KMS-11 (cell line): ENCODE measurements around the gene CFTR.
A peak's percentile ranks its signal among the peaks of the same experiment; 100 is the strongest.

Experiments
- H2AFZ ChIP-seq: fragments of 200-600 bp; sonication (generic); 2 replicates; pipeline ENCODE4 v1.6.1; 2016; ENCODE audit warnings: antibody characterized with exemption, mixed run types, low read depth
- H3K27ac ChIP-seq: fragments of 200-600 bp; sonication (generic); 2 replicates; pipeline ENCODE4 v1.6.1; 2016; ENCODE audit warnings: mild to moderate bottlenecking, mixed run types
- H3K27me3 ChIP-seq: fragments of 200-600 bp; sonication (generic); 2 replicates; pipeline ENCODE4 v1.6.1; 2017; ENCODE audit warnings: mild to moderate bottlenecking, low read depth, mixed run types, moderate library complexity; ENCODE audit not compliant: insufficient read depth
- H3K36me3 ChIP-seq: fragments of 200-600 bp; sonication (generic); 2 replicates; pipeline ENCODE4 v1.6.1; 2017; ENCODE audit warnings: mild to moderate bottlenecking, mixed run types; ENCODE audit not compliant: insufficient read depth
- H3K4me1 ChIP-seq: fragments of 200-600 bp; sonication (generic); 2 replicates; pipeline ENCODE4 v1.6.1; 2016; ENCODE audit warnings: mild to moderate bottlenecking, low read depth, mixed run types; ENCODE audit not compliant: poor library complexity, severe bottlenecking
- H3K4me2 ChIP-seq: fragments of 200-600 bp; sonication (generic); 2 replicates; pipeline ENCODE4 v1.7.0; 2016; ENCODE audit warnings: mild to moderate bottlenecking, mixed run types
- H3K4me3 ChIP-seq: fragments of 200-600 bp; sonication (generic); IDR thresholded peaks from 2 replicates; pipeline ENCODE4 v1.6.1; 2017; ENCODE audit warnings: low read depth, low read length, mixed read lengths; ENCODE audit not compliant: insufficient read depth
- H3K79me2 ChIP-seq: fragments of 200-600 bp; sonication (generic); 2 replicates; pipeline ENCODE4 v1.6.1; 2016; ENCODE audit warnings: low read depth, mixed run types; ENCODE audit not compliant: insufficient read depth
- H3K9ac ChIP-seq: fragments of 200-600 bp; sonication (generic); 2 replicates; pipeline ENCODE4 v1.6.1; 2016; ENCODE audit warnings: mild to moderate bottlenecking, mixed run types
- H4K20me1 ChIP-seq: fragments of 200-600 bp; sonication (generic); 2 replicates; pipeline ENCODE4 v1.6.1; 2016; ENCODE audit warnings: mild to moderate bottlenecking, mixed run types; ENCODE audit not compliant: insufficient read depth
- TF ChIP-seq, protein P1 (sequence below): fragments of 200-600 bp; sonication (generic); conservative IDR thresholded peaks from 2 replicates; pipeline ENCODE4 v1.6.1; 2017; ENCODE audit warnings: low read depth, mild to moderate bottlenecking, antibody characterized with exemption, low read length, moderate library complexity, mixed read lengths

CFTR gene

DNA sequence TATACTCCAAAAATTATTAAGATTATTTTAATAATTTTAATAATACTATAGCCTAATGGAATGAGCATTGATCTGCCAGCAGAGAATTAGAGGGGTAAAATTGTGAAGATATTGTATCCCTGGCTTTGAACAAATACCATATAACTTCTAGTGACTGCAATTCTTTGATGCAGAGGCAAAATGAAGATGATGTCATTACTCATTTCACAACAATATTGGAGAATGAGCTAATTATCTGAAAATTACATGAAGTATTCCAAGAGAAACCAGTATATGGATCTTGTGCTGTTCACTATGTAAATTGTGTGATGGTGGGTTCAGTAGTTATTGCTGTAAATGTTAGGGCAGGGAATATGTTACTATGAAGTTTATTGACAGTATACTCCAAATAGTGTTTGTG, 80.2 kb downstream of the CFTR start:
- TF ChIP-seq, protein P1, sequence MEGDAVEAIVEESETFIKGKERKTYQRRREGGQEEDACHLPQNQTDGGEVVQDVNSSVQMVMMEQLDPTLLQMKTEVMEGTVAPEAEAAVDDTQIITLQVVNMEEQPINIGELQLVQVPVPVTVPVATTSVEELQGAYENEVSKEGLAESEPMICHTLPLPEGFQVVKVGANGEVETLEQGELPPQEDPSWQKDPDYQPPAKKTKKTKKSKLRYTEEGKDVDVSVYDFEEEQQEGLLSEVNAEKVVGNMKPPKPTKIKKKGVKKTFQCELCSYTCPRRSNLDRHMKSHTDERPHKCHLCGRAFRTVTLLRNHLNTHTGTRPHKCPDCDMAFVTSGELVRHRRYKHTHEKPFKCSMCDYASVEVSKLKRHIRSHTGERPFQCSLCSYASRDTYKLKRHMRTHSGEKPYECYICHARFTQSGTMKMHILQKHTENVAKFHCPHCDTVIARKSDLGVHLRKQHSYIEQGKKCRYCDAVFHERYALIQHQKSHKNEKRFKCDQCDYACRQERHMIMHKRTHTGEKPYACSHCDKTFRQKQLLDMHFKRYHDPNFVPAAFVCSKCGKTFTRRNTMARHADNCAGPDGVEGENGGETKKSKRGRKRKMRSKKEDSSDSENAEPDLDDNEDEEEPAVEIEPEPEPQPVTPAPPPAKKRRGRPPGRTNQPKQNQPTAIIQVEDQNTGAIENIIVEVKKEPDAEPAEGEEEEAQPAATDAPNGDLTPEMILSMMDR = no peak
- Histone ChIP-seq H3K27ac (no peak overlapping the region), H3K4me2 (no peak overlapping the region), H3K9ac (no peak overlapping the region), H4K20me1 (no peaks in the 10 kb centered on the region), H3K27me3 (no peaks in the 10 kb centered on the region), H3K79me2 (no peaks in the 10 kb centered on the region), H3K36me3 (no peaks in the 10 kb centered on the region), H3K4me1 (peaks cover 24% of the 10 kb centered on the region), H3K4me3 (no peak overlapping the region), H2AFZ (no peak overlapping the region)

DNA sequence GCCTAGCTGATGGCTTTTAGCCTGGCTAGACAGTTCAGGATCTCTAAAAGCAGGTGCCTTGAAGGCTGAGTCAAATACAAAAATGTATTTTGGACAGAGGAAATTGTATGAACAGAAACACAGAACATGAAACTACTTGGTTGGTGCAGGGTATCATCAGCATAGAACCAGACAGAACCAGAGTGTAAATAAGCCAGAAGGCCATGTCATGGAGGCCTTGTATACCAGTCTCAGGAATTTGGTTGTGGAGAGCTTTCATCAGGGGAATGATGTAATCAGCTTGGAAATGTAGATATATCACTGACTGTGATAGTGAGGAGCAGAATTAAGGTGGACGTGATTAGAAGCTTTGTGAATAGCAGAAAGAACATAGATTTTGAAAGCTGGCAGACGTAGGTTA, 82.9 kb downstream of the CFTR start:
- Histone ChIP-seq H3K9ac (no peak overlapping the region), H3K36me3 (no peaks in the 10 kb centered on the region), H3K27me3 (no peaks in the 10 kb centered on the region), H3K4me3 (no peak overlapping the region), H3K4me2 (no peak overlapping the region), H2AFZ (no peak overlapping the region), H3K27ac (no peak overlapping the region), H4K20me1 (no peaks in the 10 kb centered on the region), H3K4me1 (peaks cover 24% of the 10 kb centered on the region), H3K79me2 (no peaks in the 10 kb centered on the region)
- TF ChIP-seq, protein P1 = no peak

DNA sequence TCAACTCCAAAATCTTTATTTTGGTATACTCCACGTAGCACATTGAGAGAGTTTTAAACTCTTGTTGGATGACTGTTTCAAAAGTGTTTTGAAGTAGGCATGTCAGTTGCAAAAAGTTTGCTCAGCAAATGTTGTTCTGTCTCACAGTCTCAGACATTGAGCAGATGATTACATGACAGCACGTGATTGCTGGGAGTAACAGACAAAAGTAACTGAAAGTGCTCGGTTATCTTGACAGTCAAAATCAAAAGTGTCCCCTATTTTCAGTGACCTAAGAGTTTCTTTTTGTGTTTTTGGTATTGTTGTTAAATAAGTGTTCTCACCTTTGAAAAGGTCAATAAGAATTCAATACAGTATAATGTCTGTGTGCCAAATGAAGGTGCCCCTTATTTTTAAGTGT, 84.3 kb downstream of the CFTR start:
- no peaks in the 10 kb centered on the region for H3K79me2 ChIP-seq

DNA sequence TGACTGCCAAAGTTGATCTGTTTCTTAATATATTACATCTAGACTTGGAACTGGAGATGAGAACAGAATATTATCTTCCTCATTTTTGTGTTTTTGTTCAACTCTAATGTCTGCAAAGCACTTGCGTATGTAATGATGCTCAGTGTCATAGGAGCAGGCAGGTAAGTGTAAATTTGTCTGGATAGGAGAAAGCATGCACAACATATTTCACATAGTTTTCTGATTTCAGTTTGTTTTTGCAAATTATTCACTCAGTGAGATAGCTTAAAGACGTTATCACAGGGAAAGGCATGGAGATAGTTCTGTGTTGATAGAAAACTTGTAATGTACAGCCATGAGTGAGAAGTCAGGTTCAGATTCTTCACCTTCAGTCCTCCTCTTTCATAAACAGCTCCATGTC, 84.8 kb downstream of the CFTR start:
- TF ChIP-seq, protein P1 = no peak
- H3K4me1 ChIP-seq = peaks cover 24% of the 10 kb centered on the region
- H2AFZ ChIP-seq = no peak overlapping the region
- no peak overlapping the region for H3K27ac ChIP-seq
- no peaks in the 10 kb centered on the region for H4K20me1 ChIP-seq
- peak overlapping the region; percentile 12; the same call in 1 of the 2 replicates for H3K4me2 ChIP-seq
- H3K4me3 ChIP-seq = no peak overlapping the region
- no peaks in the 10 kb centered on the region for H3K27me3 ChIP-seq
- H3K36me3 ChIP-seq = no peaks in the 10 kb centered on the region
- H3K9ac ChIP-seq = no peak overlapping the region
- H3K79me2 ChIP-seq = no peaks in the 10 kb centered on the region

More for the DNA sequence above, 84.3 kb downstream of the CFTR start:
- Histone ChIP-seq H3K4me2 (peak overlapping the region; percentile 12), H3K9ac (no peak overlapping the region), H3K27me3 (no peaks in the 10 kb centered on the region), H2AFZ (peak overlapping the region; percentile 45), H3K4me3 (no peak overlapping the region), H3K27ac (no peak overlapping the region), H3K36me3 (no peaks in the 10 kb centered on the region), H3K4me1 (peaks cover 24% of the 10 kb centered on the region), H4K20me1 (no peaks in the 10 kb centered on the region)
- TF ChIP-seq, protein P1 = no peak

DNA sequence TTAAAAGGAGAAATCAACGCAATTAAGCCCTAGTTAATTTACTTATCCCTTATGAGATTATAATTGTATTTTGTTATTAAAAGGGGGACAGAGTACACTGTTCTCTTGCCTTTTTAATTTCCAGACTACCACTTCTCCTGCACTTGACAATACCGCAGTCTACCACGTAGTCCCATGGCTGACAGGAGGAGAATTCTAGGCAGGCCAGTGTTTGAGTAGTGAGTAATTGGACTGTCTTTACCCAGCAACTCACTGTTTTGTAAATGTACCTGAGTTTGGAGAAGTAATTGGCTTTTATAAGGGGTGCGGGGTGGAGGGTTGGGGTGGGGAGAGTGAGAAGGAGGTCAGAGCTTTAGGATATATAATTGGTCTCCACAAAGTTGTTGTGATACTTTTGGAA, 85.4 kb downstream of the CFTR start:
- Histone ChIP-seq H3K4me2 (no peak overlapping the region), H3K79me2 (no peaks in the 10 kb centered on the region), H3K27ac (no peak overlapping the region), H4K20me1 (no peaks in the 10 kb centered on the region), H3K4me3 (no peak overlapping the region), H2AFZ (no peak overlapping the region), H3K4me1 (peaks cover 24% of the 10 kb centered on the region), H3K9ac (no peak overlapping the region), H3K27me3 (no peaks in the 10 kb centered on the region), H3K36me3 (no peaks in the 10 kb centered on the region)
- TF ChIP-seq, protein P1 = no peak
